Mesenchymal stem cell (in vitro differentiated cells and primary cell): ENCODE measurements around the gene INSIG2.

Experiments
- DNase-seq: peaks from one replicate; pipeline ENCODE4 v3.0.0-alpha.2; 2013
- H2AFZ ChIP-seq: one replicate; pipeline ENCODE4 v1.6.1; 2013; ENCODE audit warnings: low read depth, mild to moderate bottlenecking, control low read depth, inconsistent platforms, low read length, moderate library complexity
- H2AK5ac ChIP-seq: 2 replicates; pipeline ENCODE4 v1.6.1; 2013; ENCODE audit warnings: low read length, moderate library complexity, mild to moderate bottlenecking, inconsistent platforms; ENCODE audit not compliant: severe bottlenecking
- H2BK120ac ChIP-seq: one replicate; pipeline ENCODE4 v1.6.1; 2013; ENCODE audit warnings: low read depth, mild to moderate bottlenecking, inconsistent platforms, low read length, moderate library complexity
- H2BK12ac ChIP-seq, 2 experiments: one replicate each; pipeline ENCODE4 v1.6.1; 2013; ENCODE audit warnings: inconsistent platforms in 2 of 2, low read length in 2 of 2, mild to moderate bottlenecking in 2 of 2, moderate library complexity in 2 of 2, control low read depth in 1 of 2
- H2BK15ac ChIP-seq: one replicate; pipeline ENCODE4 v1.6.1; 2013; ENCODE audit warnings: mild to moderate bottlenecking, low read depth, inconsistent platforms; ENCODE audit not compliant: poor library complexity, severe bottlenecking
- H2BK5ac ChIP-seq: 2 replicates; pipeline ENCODE4 v1.6.1; 2013; ENCODE audit warnings: low read depth, mild to moderate bottlenecking, low read length, control low read depth, inconsistent platforms; ENCODE audit not compliant: poor library complexity, severe bottlenecking
- H3K14ac ChIP-seq, 2 experiments: one replicate each; pipeline ENCODE4 v1.6.1; 2013; ENCODE audit warnings: inconsistent platforms in 2 of 2, low read length in 2 of 2, control low read depth in 1 of 2, mild to moderate bottlenecking in 1 of 2, moderate library complexity in 1 of 2
- H3K18ac ChIP-seq, 2 experiments: one replicate each; pipeline ENCODE4 v1.6.1; 2013; ENCODE audit warnings: inconsistent platforms in 2 of 2, low read length in 2 of 2, control low read depth in 1 of 2, low read depth in 1 of 2, mild to moderate bottlenecking in 1 of 2
- H3K23ac ChIP-seq, 2 experiments: one replicate each; pipeline ENCODE4 v1.6.1; 2013; ENCODE audit warnings: inconsistent platforms in 2 of 2, low read length in 2 of 2, mild to moderate bottlenecking in 2 of 2, moderate library complexity in 2 of 2, control low read depth in 1 of 2
- H3K27ac ChIP-seq: 2 replicates; pipeline ENCODE4 v1.5.1; 2013; ENCODE audit warnings: mild to moderate bottlenecking, moderate library complexity, low read length, control low read depth, inconsistent platforms; ENCODE audit not compliant: poor library complexity, severe bottlenecking
- H3K27me3 ChIP-seq, 2 experiments: 2 replicates each; pipeline versions ENCODE4 v1.6.1 to v1.7.0; 2013; ENCODE audit warnings: low read length in 2 of 2, mild to moderate bottlenecking in 2 of 2, moderate library complexity in 2 of 2, control low read depth in 1 of 2, inconsistent platforms in 1 of 2; ENCODE audit not compliant: control insufficient read depth in 1 of 2, insufficient read depth in 1 of 2
- H3K36me3 ChIP-seq, 2 experiments: 2 replicates each; pipeline versions ENCODE4 v1.6.1 to v1.7.0; 2013; ENCODE audit warnings: low read length in 2 of 2, control low read depth in 1 of 2, inconsistent platforms in 1 of 2, low read depth in 1 of 2, mild to moderate bottlenecking in 1 of 2; ENCODE audit not compliant: insufficient read depth in 2 of 2, control insufficient read depth in 1 of 2
- H3K4ac ChIP-seq, 2 experiments: one replicate each; pipeline ENCODE4 v1.6.1; 2013; ENCODE audit warnings: inconsistent platforms in 2 of 2, low read length in 2 of 2, mild to moderate bottlenecking in 2 of 2, moderate library complexity in 2 of 2, control low read depth in 1 of 2, low read depth in 1 of 2
- H3K4me1 ChIP-seq: 2 replicates; pipeline ENCODE4 v1.6.1; 2013; ENCODE audit warnings: low read depth, low read length, control low read depth; ENCODE audit not compliant: control insufficient read depth, insufficient read depth
- H3K4me2 ChIP-seq: 2 replicates; pipeline ENCODE4 v1.6.1; 2013; ENCODE audit warnings: low read length, mild to moderate bottlenecking, inconsistent platforms; ENCODE audit not compliant: poor library complexity, severe bottlenecking
- H3K4me3 ChIP-seq, 2 experiments: 2 replicates each; pipeline versions ENCODE4 v1.5.1 to v1.7.0; 2013; ENCODE audit warnings: low read length in 2 of 2, mild to moderate bottlenecking in 2 of 2, control low read depth in 1 of 2, low read depth in 1 of 2; ENCODE audit not compliant: insufficient read depth in 1 of 2
- H3K79me1 ChIP-seq: replicated peaks from 2 replicates; pipeline ENCODE4 v1.6.1; 2013; ENCODE audit warnings: mild to moderate bottlenecking, control low read depth, low read length, inconsistent platforms; ENCODE audit not compliant: poor library complexity, severe bottlenecking
- H3K9ac ChIP-seq: 2 replicates; pipeline ENCODE4 v1.7.0; 2013; ENCODE audit warnings: mild to moderate bottlenecking, low read length, moderate library complexity
- H3K9me3 ChIP-seq: 2 replicates; pipeline ENCODE4 v1.7.0; 2013; ENCODE audit warnings: mild to moderate bottlenecking, low read length; ENCODE audit not compliant: control insufficient read depth
- H4K8ac ChIP-seq: one replicate; pipeline ENCODE4 v1.6.1; 2013; ENCODE audit warnings: inconsistent platforms, mild to moderate bottlenecking, low read length, moderate library complexity
- H4K91ac ChIP-seq: one replicate; pipeline ENCODE4 v1.6.1; 2013; ENCODE audit warnings: mild to moderate bottlenecking, low read length, inconsistent platforms
- WGBS: methylation state at CpG from one replicate; pipeline ENCODE4 v1.1.7; 2013; ENCODE audit warnings: mixed read lengths; 5-methylcytosine and 5-hydroxymethylcytosine counted together

The INSIG2 gene

GRCh38 chr2:118049140-118049815 lies 39.0 kb upstream of the INSIG2 start:
- H4K8ac ChIP-seq = no peak overlapping the region
- no peak overlapping the region for H3K23ac ChIP-seq
- no peak for DNase-seq
- no peak overlapping the region for H2BK15ac ChIP-seq
- peak overlapping the region in 1 of 2 experiments; percentile 75 for H2BK12ac ChIP-seq
- no peaks in the 10 kb centered on the region for H3K4me1 ChIP-seq
- no peak overlapping the region for H2BK5ac ChIP-seq
- no peak overlapping the region for H3K4me2 ChIP-seq
- H2AK5ac ChIP-seq = no peak overlapping the region
- H2AFZ ChIP-seq = no peak overlapping the region
- H3K36me3 ChIP-seq = no peaks in the 10 kb centered on the region
- no peak overlapping the region for H2BK120ac ChIP-seq
- H3K9me3 ChIP-seq = no peaks in the 10 kb centered on the region
- peaks cover 0 to 37% of the 10 kb centered on the region in 2 experiments for H3K27me3 ChIP-seq
- H3K14ac ChIP-seq = no peak overlapping the region
- H3K4me3 ChIP-seq = no peak overlapping the region
- H3K79me1 ChIP-seq = no peaks in the 10 kb centered on the region
- H3K18ac ChIP-seq = no peak overlapping the region
- H3K9ac ChIP-seq = no peak overlapping the region
- H3K4ac ChIP-seq = no peak overlapping the region
- no peak overlapping the region for H4K91ac ChIP-seq
- 86% methylated on average over 3 of the region's 3 CpGs for WGBS
- no peak overlapping the region for H3K27ac ChIP-seq

GRCh38 chr2:118049816-118050140 lies 38.5 kb upstream of the INSIG2 start:
- Histone ChIP-seq H3K27me3 (peaks cover 0 to 36% of the 10 kb centered on the region in 2 experiments), H3K4me1 (no peaks in the 10 kb centered on the region), H3K14ac (no peak overlapping the region), H3K9me3 (no peaks in the 10 kb centered on the region), H2BK5ac (no peak overlapping the region), H2BK12ac (peak overlapping the region in 1 of 2 experiments; percentile 75), H3K4ac (no peak overlapping the region), H3K4me2 (no peak overlapping the region), H2BK15ac (no peak overlapping the region), H3K9ac (no peak overlapping the region), H2AFZ (no peak overlapping the region), H4K91ac (no peak overlapping the region), H3K27ac (no peak overlapping the region), H3K36me3 (no peaks in the 10 kb centered on the region), H2AK5ac (no peak overlapping the region), H3K4me3 (no peak overlapping the region), H3K79me1 (no peaks in the 10 kb centered on the region), H4K8ac (peak overlapping the region; percentile 14), H3K23ac (no peak overlapping the region), H3K18ac (no peak overlapping the region), H2BK120ac (no peak overlapping the region)
- DNase-seq = no peak

GRCh38 chr2:118050386-118050785 lies 37.9 kb upstream of the INSIG2 start:
- DNase-seq = peak; percentile 31

GRCh38 chr2:118050974-118051373 lies 37.3 kb upstream of the INSIG2 start:
- Histone ChIP-seq H2BK15ac (no peak overlapping the region), H3K27me3 (peaks cover 0 to 29% of the 10 kb centered on the region in 2 experiments), H3K14ac (no peak overlapping the region), H3K4me3 (no peak overlapping the region), H3K36me3 (no peaks in the 10 kb centered on the region), H3K4me1 (no peaks in the 10 kb centered on the region), H2BK12ac (no peak overlapping the region), H3K9me3 (no peaks in the 10 kb centered on the region), H2AK5ac (no peak overlapping the region), H3K4ac (no peak overlapping the region), H2AFZ (no peak overlapping the region), H3K79me1 (no peaks in the 10 kb centered on the region), H3K27ac (no peak overlapping the region), H3K9ac (no peak overlapping the region), H3K18ac (no peak overlapping the region), H3K23ac (no peak overlapping the region), H2BK120ac (no peak overlapping the region), H4K91ac (no peak overlapping the region), H3K4me2 (no peak overlapping the region), H2BK5ac (no peak overlapping the region), H4K8ac (no peak overlapping the region)
- WGBS = 100% methylated on average over 1 of the region's 2 CpGs
- DNase-seq = no peak

More at GRCh38 chr2:118050386-118050785, 37.9 kb upstream of the INSIG2 start:
- Histone ChIP-seq H3K27me3 (peaks cover 0 to 29% of the 10 kb centered on the region in 2 experiments), H4K8ac (no peak overlapping the region), H3K18ac (no peak overlapping the region), H2AFZ (no peak overlapping the region), H4K91ac (no peak overlapping the region), H3K4ac (no peak overlapping the region), H2BK12ac (no peak overlapping the region), H3K9ac (no peak overlapping the region), H3K23ac (no peak overlapping the region), H3K4me1 (no peaks in the 10 kb centered on the region), H3K79me1 (no peaks in the 10 kb centered on the region), H3K4me3 (no peak overlapping the region), H3K9me3 (no peaks in the 10 kb centered on the region), H2BK15ac (no peak overlapping the region), H3K36me3 (no peaks in the 10 kb centered on the region), H3K4me2 (no peak overlapping the region), H3K27ac (no peak overlapping the region), H2BK120ac (no peak overlapping the region), H2BK5ac (no peak overlapping the region), H2AK5ac (no peak overlapping the region), H3K14ac (no peak overlapping the region)
- 90% methylated on average over 1 of the region's 3 CpGs for WGBS
